ENCODE measurements around the gene AFG1L. TPM values are rescaled to one million over a fixed set of nuclear protein-coding genes. Genes with fewer than 3 reads are reported as not detected.
A peak's percentile ranks its signal among the peaks of the same experiment; 100 is the strongest.

Gene AFG1L
- polyA plus RNA-seq, 1 of the 3 experiments (the other 2 are of a cell fraction) = 0.71 TPM

DNA sequence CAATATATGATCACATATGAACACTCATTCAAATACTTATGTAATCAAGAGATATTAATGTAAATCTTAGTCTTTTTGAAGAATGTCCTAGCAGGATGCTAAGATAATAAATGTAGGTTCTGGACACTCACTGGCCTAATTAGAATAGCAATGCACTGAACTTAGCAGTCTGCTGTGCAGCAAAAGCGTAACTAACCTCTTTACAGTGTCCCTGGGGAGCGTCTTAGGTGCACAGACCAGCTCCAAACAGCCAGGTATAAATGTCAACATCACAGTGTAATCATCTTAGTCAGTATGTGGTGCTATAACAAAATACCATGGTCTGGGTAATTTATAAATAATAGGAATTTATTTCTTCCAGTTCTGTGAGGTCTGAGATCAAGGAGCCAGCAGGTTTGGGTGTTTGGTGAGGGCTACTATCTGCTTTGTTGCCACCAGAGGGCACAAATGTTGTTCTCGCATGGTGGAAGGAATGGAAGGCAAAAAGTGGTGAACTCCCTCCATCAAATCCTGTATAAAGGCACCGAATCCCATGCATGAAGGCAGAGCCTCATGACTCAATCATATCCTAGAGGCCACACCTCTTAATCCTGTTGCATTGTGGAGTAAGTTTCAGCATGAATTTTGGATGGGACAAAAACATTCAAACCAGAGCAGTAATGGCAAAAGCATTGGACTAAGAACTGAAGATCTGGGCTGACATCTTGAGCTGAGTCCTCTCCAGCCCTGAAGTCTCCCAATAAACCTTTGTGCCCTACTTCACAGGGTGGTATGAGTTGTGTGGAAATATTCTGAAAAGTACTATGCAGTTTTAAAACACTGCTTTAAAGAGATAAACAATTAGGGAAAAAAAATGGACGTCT is 224.1 kb downstream of the AFG1L start (continued):
- TF ChIP-seq, protein P1, sequence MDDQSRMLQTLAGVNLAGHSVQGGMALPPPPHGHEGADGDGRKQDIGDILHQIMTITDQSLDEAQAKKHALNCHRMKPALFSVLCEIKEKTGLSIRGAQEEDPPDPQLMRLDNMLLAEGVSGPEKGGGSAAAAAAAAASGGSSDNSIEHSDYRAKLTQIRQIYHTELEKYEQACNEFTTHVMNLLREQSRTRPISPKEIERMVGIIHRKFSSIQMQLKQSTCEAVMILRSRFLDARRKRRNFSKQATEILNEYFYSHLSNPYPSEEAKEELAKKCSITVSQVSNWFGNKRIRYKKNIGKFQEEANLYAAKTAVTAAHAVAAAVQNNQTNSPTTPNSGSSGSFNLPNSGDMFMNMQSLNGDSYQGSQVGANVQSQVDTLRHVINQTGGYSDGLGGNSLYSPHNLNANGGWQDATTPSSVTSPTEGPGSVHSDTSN (IDR thresholded peaks at IDR 0.05) = no peak
- TF ChIP-seq, protein P2, sequence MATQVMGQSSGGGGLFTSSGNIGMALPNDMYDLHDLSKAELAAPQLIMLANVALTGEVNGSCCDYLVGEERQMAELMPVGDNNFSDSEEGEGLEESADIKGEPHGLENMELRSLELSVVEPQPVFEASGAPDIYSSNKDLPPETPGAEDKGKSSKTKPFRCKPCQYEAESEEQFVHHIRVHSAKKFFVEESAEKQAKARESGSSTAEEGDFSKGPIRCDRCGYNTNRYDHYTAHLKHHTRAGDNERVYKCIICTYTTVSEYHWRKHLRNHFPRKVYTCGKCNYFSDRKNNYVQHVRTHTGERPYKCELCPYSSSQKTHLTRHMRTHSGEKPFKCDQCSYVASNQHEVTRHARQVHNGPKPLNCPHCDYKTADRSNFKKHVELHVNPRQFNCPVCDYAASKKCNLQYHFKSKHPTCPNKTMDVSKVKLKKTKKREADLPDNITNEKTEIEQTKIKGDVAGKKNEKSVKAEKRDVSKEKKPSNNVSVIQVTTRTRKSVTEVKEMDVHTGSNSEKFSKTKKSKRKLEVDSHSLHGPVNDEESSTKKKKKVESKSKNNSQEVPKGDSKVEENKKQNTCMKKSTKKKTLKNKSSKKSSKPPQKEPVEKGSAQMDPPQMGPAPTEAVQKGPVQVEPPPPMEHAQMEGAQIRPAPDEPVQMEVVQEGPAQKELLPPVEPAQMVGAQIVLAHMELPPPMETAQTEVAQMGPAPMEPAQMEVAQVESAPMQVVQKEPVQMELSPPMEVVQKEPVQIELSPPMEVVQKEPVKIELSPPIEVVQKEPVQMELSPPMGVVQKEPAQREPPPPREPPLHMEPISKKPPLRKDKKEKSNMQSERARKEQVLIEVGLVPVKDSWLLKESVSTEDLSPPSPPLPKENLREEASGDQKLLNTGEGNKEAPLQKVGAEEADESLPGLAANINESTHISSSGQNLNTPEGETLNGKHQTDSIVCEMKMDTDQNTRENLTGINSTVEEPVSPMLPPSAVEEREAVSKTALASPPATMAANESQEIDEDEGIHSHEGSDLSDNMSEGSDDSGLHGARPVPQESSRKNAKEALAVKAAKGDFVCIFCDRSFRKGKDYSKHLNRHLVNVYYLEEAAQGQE (IDR thresholded peaks at IDR 0.05; ENCODE audit: low read depth, low read length) = no peak
- TF ChIP-seq CHD2 (IDR thresholded peaks at IDR 0.05; ENCODE audit: low read length, partially characterized antibody) (no peak), SMC3 (IDR thresholded peaks at IDR 0.05; ENCODE audit: low read depth, low read length) (peak; percentile 22; the same call in 1 of the 2 replicates), GABPA (IDR thresholded peaks at IDR 0.05; ENCODE audit: low read depth) (no peak)

DNA sequence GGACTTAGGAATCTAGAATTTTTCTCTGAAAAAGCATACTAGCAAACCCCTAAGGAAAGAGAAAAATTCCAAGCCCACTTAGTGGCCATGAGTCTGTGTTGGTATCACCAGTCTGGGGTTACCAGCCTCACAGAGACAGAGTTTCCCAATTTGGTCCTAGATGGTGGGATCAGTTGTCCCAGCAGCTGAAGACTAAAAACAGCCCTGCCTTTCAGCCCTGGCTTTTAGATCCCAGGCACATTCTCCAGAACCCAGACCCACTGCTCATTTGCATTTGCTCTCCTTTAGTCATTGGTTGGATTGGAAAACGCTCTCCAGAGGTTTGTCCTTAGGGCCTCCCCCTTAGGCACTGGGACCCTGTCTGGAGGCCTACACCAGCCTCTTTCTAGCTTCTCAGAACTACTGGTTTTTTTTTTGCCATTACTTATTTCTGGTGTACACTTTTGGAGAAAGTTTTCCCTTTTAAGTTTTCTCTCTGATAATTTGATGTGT is 226.8 kb downstream of the AFG1L start:
- H3K79me2 ChIP-seq (ENCODE audit: insufficient read depth) = no peaks in the 10 kb centered on the region
- H3K4me3 ChIP-seq (ENCODE audit: low read depth in 2 of 2, low read length in 1 of 2) = no peak overlapping the region
- CTCF ChIA-PET = interaction anchor here (4.9 kb wide), 1 partner anchor 29 kb away, joined by 20 read pairs; no protein-coding TSS in a partner anchor
- H3K9me3 ChIP-seq = no peaks in the 10 kb centered on the region
- POLR2A ChIA-PET = no interaction called here
- no peaks in the 10 kb centered on the region for H3K27me3 ChIP-seq (ENCODE audit: insufficient read depth)
- no peak for DNase-seq
- H3K4me1 ChIP-seq (ENCODE audit: control insufficient read depth in 1 of 2, insufficient read depth in 2 of 2, low read depth in 1 of 2, low read length in 1 of 2) = no peaks in the 10 kb centered on the region; a peak in 1 of 4 replicates
- 100% methylated on average over 1 of the region's 1 CpG for WGBS (ENCODE audit: low lambda C conversion rate)
- TF ChIP-seq RXRA (IDR thresholded peaks at IDR 0.05; ENCODE audit: borderline replicate concordance, low read depth) = no peak
- TF ChIP-seq RFX5 (IDR thresholded peaks at IDR 0.05; ENCODE audit: low read length) = no peak
- TF ChIP-seq, protein P1 (IDR thresholded peaks at IDR 0.05) = no peak
- TF ChIP-seq FOXJ3 (CRISPR knock-in tag; IDR thresholded peaks at IDR 0.05) = no peak
- no peak for TF ChIP-seq NFIC (IDR thresholded peaks at IDR 0.05; ENCODE audit: borderline replicate concordance)
- TF ChIP-seq, protein P3, sequence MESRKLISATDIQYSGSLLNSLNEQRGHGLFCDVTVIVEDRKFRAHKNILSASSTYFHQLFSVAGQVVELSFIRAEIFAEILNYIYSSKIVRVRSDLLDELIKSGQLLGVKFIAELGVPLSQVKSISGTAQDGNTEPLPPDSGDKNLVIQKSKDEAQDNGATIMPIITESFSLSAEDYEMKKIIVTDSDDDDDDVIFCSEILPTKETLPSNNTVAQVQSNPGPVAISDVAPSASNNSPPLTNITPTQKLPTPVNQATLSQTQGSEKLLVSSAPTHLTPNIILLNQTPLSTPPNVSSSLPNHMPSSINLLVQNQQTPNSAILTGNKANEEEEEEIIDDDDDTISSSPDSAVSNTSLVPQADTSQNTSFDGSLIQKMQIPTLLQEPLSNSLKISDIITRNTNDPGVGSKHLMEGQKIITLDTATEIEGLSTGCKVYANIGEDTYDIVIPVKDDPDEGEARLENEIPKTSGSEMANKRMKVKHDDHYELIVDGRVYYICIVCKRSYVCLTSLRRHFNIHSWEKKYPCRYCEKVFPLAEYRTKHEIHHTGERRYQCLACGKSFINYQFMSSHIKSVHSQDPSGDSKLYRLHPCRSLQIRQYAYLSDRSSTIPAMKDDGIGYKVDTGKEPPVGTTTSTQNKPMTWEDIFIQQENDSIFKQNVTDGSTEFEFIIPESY (IDR thresholded peaks at IDR 0.05; ENCODE audit: borderline replicate concordance, low read depth) = no peak
- H3K9me2 ChIP-seq = no peaks in the 10 kb centered on the region
- H3F3A ChIP-seq (replicated peaks; ENCODE audit: insufficient read depth) = peaks cover 4% of the 10 kb centered on the region
- H3K4me2 ChIP-seq = no peak overlapping the region
- no peak overlapping the region for H3K27ac ChIP-seq (ENCODE audit: low read depth in 2 of 2, low read length in 1 of 2)
- no peak overlapping the region for H3K9ac ChIP-seq
- peaks cover 0 to 9% of the 10 kb centered on the region in 2 experiments for H3K36me3 ChIP-seq (replicated peaks in 1 of 2; ENCODE audit: control insufficient read depth in 1 of 2, insufficient read depth in 2 of 2, low read length in 1 of 2)
- no peaks in the 10 kb centered on the region for H4K20me1 ChIP-seq (ENCODE audit: insufficient read depth)
- H2AFZ ChIP-seq (ENCODE audit: low read depth) = no peak overlapping the region

Measured in SK-N-SH (cell line).